ENCODE data around the gene LZTS2. TPM values are rescaled to one million over a fixed set of nuclear protein-coding genes. Genes with fewer than 3 reads are reported as not detected.

LZTS2 gene
- total RNA-seq, 1 experiment from 2014 or later = 11.3 TPM

GRCh38 chr10:101056365-101057151, 57.0 kb downstream of the LZTS2 start:
- Histone ChIP-seq H3K4me1 (ENCODE audit: low read length) (peaks cover 23% of the 10 kb centered on the region), H3K4me2 (ENCODE audit: low read depth, low read length, poor library complexity, severe bottlenecking) (no peak overlapping the region), H3K79me2 (ENCODE audit: low read length) (peaks cover 38% of the 10 kb centered on the region)

More at GRCh38 chr10:101056365-101057151, 57.0 kb downstream of the LZTS2 start:
- no peak overlapping the region for H3K27ac ChIP-seq (ENCODE audit: low read length)
- H3K4me3 ChIP-seq (ENCODE audit: low read length) = no peak overlapping the region
- no peaks in the 10 kb centered on the region for H3K9me2 ChIP-seq (replicated peaks; ENCODE audit: insufficient read depth, low read length)
- H3K9me3 ChIP-seq (ENCODE audit: low read length) = no peaks in the 10 kb centered on the region
- H3K36me3 ChIP-seq (ENCODE audit: insufficient read depth, low read length) = no peaks in the 10 kb centered on the region
- no peak overlapping the region for H2AFZ ChIP-seq (ENCODE audit: low read length)
- no peak overlapping the region for H3K9ac ChIP-seq (ENCODE audit: low read length)
- no peak for DNase-seq
- no peaks in the 10 kb centered on the region for H4K20me1 ChIP-seq (ENCODE audit: insufficient read depth, low read depth, low read length)
- H3K27me3 ChIP-seq (ENCODE audit: low read length) = no peaks in the 10 kb centered on the region

Small RNA genes within 50 kb of the gene (small RNA-seq; reads per million reads assigned to genes)
- gene MIR608 = not detected

Other genes with a start within 250 kb of the LZTS2 start
- gene SLF2, start 86.8 kb upstream of the LZTS2 start, total RNA-seq (2014; rRNA removed; shearing (Covaris generic); ENCODE audit: low replicate concordance) = 27.5 and 52.4 TPM in 2 replicates
- gene SEMA4G, start 30.3 kb upstream of the LZTS2 start, total RNA-seq (2014; rRNA removed; shearing (Covaris generic); ENCODE audit: low replicate concordance) = not detected in 2 replicates
- gene MRPL43, start 12.3 kb upstream of the LZTS2 start, total RNA-seq (2014; rRNA removed; shearing (Covaris generic); ENCODE audit: low replicate concordance) = 86.3 and 93.9 TPM in 2 replicates
- 14.5 and 17.0 TPM in 2 replicates for gene TWNK, start 12.3 kb upstream of the LZTS2 start, total RNA-seq (2014; rRNA removed; shearing (Covaris generic); ENCODE audit: low replicate concordance)
- 2.6 and 3.0 TPM in 2 replicates for gene PDZD7, start 31.3 kb downstream of the LZTS2 start, total RNA-seq (2014; rRNA removed; shearing (Covaris generic); ENCODE audit: low replicate concordance)
- gene SFXN3, start 31.4 kb downstream of the LZTS2 start, total RNA-seq (2014; rRNA removed; shearing (Covaris generic); ENCODE audit: low replicate concordance) = 8.5 and 13.6 TPM in 2 replicates
- 21.5 and 50.1 TPM in 2 replicates for gene KAZALD1, start 62.2 kb downstream of the LZTS2 start, total RNA-seq (2014; rRNA removed; shearing (Covaris generic); ENCODE audit: low replicate concordance)
- gene TLX1, start 131.5 kb downstream of the LZTS2 start, total RNA-seq (2014; rRNA removed; shearing (Covaris generic); ENCODE audit: low replicate concordance) = not detected in 2 replicates
- not detected in 2 replicates for gene LBX1, start 229.7 kb downstream of the LZTS2 start, total RNA-seq (2014; rRNA removed; shearing (Covaris generic); ENCODE audit: low replicate concordance)